NB4 (cell line): Measurements from ENCODE around the gene USP17L30.
"Not testable (repeated sequence)": the region's sequence is repeated elsewhere in the genome, so short reads cannot be mapped to it uniquely, and the experiment has no call there.

Experiments
- POLR2A ChIP-seq: IDR thresholded peaks from 2 replicates; pipeline ENCODE4 v1.6.1; 2011; ENCODE audit warnings: mild to moderate bottlenecking; ENCODE audit not compliant: insufficient read length; ENCODE audit errors: extremely low read depth
- TF ChIP-seq, protein P1 (sequence below): IDR thresholded peaks from one replicate; pipeline ENCODE4 v1.5.1; 2012; ENCODE audit warnings: low read depth, low read length

DNA sequence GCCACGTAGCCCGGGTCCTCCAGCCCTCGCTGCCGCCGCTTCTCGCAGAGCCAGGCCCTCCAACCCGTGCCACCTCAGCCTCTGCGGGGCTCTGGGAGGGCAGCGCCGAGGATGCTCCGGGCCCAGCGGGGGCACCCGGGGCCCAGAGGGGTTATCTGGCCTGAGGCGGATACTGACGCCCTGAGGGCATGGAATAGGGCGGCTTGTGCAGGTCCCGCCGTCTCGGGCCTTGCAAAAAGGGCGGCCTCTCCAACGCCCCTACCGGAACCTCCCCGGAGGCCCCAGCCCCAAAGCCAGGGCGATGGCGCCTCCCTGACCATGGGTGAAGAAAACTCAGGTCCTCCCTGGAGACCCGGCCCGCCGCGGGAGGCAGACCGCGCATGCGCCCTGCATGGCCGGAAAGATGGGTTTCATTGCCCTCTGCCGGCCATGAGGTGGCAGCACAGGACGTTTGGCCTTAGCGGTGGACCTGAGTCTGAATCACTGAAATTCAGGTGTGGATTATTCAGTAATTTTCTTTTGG lies 18.1 kb downstream of the USP17L30 start:
- TF ChIP-seq, protein P1, sequence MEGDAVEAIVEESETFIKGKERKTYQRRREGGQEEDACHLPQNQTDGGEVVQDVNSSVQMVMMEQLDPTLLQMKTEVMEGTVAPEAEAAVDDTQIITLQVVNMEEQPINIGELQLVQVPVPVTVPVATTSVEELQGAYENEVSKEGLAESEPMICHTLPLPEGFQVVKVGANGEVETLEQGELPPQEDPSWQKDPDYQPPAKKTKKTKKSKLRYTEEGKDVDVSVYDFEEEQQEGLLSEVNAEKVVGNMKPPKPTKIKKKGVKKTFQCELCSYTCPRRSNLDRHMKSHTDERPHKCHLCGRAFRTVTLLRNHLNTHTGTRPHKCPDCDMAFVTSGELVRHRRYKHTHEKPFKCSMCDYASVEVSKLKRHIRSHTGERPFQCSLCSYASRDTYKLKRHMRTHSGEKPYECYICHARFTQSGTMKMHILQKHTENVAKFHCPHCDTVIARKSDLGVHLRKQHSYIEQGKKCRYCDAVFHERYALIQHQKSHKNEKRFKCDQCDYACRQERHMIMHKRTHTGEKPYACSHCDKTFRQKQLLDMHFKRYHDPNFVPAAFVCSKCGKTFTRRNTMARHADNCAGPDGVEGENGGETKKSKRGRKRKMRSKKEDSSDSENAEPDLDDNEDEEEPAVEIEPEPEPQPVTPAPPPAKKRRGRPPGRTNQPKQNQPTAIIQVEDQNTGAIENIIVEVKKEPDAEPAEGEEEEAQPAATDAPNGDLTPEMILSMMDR = peak; percentile 26
- TF ChIP-seq POLR2A = not testable (repeated sequence)
